RKO (cell line): ENCODE results near the gene PDE11A.

Source experiments
- DNase-seq: peaks from one replicate; pipeline ENCODE4 v3.0.0-alpha.2; 2016; ENCODE audit warnings: low spot score

PDE11A gene

GRCh38 chr2:177598326-177599138 is 474.0 kb downstream of the PDE11A start:
- no peak for DNase-seq

- no peak for DNase-seq
Observed at GRCh38 chr2:177597759-177598158, 474.8 kb downstream of the PDE11A start.

- no peak for DNase-seq
Observed at GRCh38 chr2:177596866-177597265, 475.7 kb downstream of the PDE11A start.

- no peak for DNase-seq
Observed at GRCh38 chr2:177595126-177595845, 477.3 kb downstream of the PDE11A start.

- DNase-seq, result no peak
Observed at GRCh38 chr2:177593402-177593801, 479.2 kb downstream of the PDE11A start.

- no peak for DNase-seq
Observed at GRCh38 chr2:177592945-177593344, 479.6 kb downstream of the PDE11A start.

GRCh38 chr2:177592397-177592796 is 480.2 kb downstream of the PDE11A start:
- DNase-seq, result no peak

GRCh38 chr2:177589186-177589585 is 483.4 kb downstream of the PDE11A start:
- no peak for DNase-seq

GRCh38 chr2:177588671-177589070 is 483.9 kb downstream of the PDE11A start:
- no peak for DNase-seq

GRCh38 chr2:177587371-177587770 is 485.2 kb downstream of the PDE11A start:
- no peak for DNase-seq

GRCh38 chr2:177586154-177586553 is 486.4 kb downstream of the PDE11A start:
- no peak for DNase-seq

GRCh38 chr2:177585234-177585863 is 487.2 kb downstream of the PDE11A start:
- no peak for DNase-seq

- DNase-seq, result no peak
Observed at GRCh38 chr2:177584030-177584692, 488.4 kb downstream of the PDE11A start.

- DNase-seq, result no peak
Observed at GRCh38 chr2:177582000-177582399, 490.6 kb downstream of the PDE11A start.

- no peak for DNase-seq
Observed at GRCh38 chr2:177579486-177580036, 493.0 kb downstream of the PDE11A start.

GRCh38 chr2:177578454-177578853 is 494.1 kb downstream of the PDE11A start:
- DNase-seq, result no peak

- no peak for DNase-seq
Observed at GRCh38 chr2:177577075-177577474, 495.5 kb downstream of the PDE11A start.

- no peak for DNase-seq
Observed at GRCh38 chr2:177575358-177575757, 497.2 kb downstream of the PDE11A start.

- DNase-seq, result no peak
Observed at GRCh38 chr2:177574356-177574755, 498.2 kb downstream of the PDE11A start.
